Measurements from ENCODE around the gene PTPRT.

PTPRT gene

GRCh38 chr20:42158272-42158671, 1031.4 kb downstream of the PTPRT start:
- in situ Hi-C loops (cut with MboI; ENCODE audit: low sequenced_read_pairs, unreplicated experiment): no loop called here
- TF ChIP-seq CTCF (IDR thresholded peaks at IDR 0.05; ENCODE audit: borderline replicate concordance, control extremely low read depth, extremely low read depth, insufficient read depth, missing control alignments): no peak
- DNase-seq (ENCODE audit: low spot score): no peak

- no peak for TF ChIP-seq CTCF (IDR thresholded peaks at IDR 0.05; ENCODE audit: borderline replicate concordance, control extremely low read depth, extremely low read depth, insufficient read depth, missing control alignments)
- DNase-seq (ENCODE audit: low spot score): no peak
- in situ Hi-C loops (cut with MboI; ENCODE audit: low sequenced_read_pairs, unreplicated experiment): no loop called here
These were observed 1034.1 kb downstream of the PTPRT start for GRCh38 chr20:42155586-42155985.

- TF ChIP-seq CTCF (IDR thresholded peaks at IDR 0.05; ENCODE audit: borderline replicate concordance, control extremely low read depth, extremely low read depth, insufficient read depth, missing control alignments): no peak
- in situ Hi-C loops (cut with MboI; ENCODE audit: low sequenced_read_pairs, unreplicated experiment): no loop called here
- no peak for DNase-seq (ENCODE audit: low spot score)
These were observed 1037.1 kb downstream of the PTPRT start for GRCh38 chr20:42152575-42152974.

- in situ Hi-C loops (cut with MboI; ENCODE audit: low sequenced_read_pairs, unreplicated experiment): no loop called here
- TF ChIP-seq CTCF (IDR thresholded peaks at IDR 0.05; ENCODE audit: borderline replicate concordance, control extremely low read depth, extremely low read depth, insufficient read depth, missing control alignments): no peak
- DNase-seq (ENCODE audit: low spot score): no peak
These were observed 1039.5 kb downstream of the PTPRT start for GRCh38 chr20:42150230-42150629.

- in situ Hi-C loops (cut with MboI; ENCODE audit: low sequenced_read_pairs, unreplicated experiment): no loop called here
- DNase-seq (ENCODE audit: low spot score): no peak
- TF ChIP-seq CTCF (IDR thresholded peaks at IDR 0.05; ENCODE audit: borderline replicate concordance, control extremely low read depth, extremely low read depth, insufficient read depth, missing control alignments): no peak
These were observed 1051.0 kb downstream of the PTPRT start for GRCh38 chr20:42138729-42139128.

- in situ Hi-C loops (cut with MboI; ENCODE audit: low sequenced_read_pairs, unreplicated experiment): no loop called here
- TF ChIP-seq CTCF (IDR thresholded peaks at IDR 0.05; ENCODE audit: borderline replicate concordance, control extremely low read depth, extremely low read depth, insufficient read depth, missing control alignments): no peak
- DNase-seq (ENCODE audit: low spot score): no peak
These were observed 1055.2 kb downstream of the PTPRT start for GRCh38 chr20:42134265-42135098.

Measured in GM13976 (cell line).